Measurements from ENCODE around the gene ATP11A.

ATP11A gene

DNA sequence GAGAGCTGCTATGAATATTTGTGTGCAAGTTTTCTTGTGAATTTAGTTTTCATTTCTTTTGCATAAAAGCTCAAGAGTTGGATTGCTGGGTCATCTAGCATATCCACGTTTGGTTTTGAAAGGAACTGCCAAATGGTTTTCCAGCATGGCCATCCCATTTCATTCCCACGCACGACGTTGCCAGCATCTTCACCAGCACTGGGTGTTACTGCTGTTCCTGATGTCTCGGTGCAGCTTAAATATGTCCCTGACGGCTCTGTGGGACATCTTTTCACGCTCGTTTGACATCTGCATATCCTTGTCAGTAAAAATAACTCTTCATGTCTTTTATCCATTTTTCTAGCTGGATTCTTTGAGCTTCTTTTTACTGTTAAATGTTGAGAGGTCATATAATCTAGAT lies 123.7 kb downstream of the ATP11A start:
- no peak for DNase-seq

- DNase-seq: no peak
Measured at GRCh38 chr13:112814905-112815585, 125.2 kb downstream of the ATP11A start.

- DNase-seq: no peak
Measured at GRCh38 chr13:112815871-112816270, 126.0 kb downstream of the ATP11A start.

GRCh38 chr13:112818040-112818697 lies 128.3 kb downstream of the ATP11A start:
- no peak for DNase-seq

- no peak for DNase-seq
Measured at GRCh38 chr13:112818698-112819045, 128.8 kb downstream of the ATP11A start.

- DNase-seq: no peak
Measured at GRCh38 chr13:112819111-112819510, 129.3 kb downstream of the ATP11A start.

DNA sequence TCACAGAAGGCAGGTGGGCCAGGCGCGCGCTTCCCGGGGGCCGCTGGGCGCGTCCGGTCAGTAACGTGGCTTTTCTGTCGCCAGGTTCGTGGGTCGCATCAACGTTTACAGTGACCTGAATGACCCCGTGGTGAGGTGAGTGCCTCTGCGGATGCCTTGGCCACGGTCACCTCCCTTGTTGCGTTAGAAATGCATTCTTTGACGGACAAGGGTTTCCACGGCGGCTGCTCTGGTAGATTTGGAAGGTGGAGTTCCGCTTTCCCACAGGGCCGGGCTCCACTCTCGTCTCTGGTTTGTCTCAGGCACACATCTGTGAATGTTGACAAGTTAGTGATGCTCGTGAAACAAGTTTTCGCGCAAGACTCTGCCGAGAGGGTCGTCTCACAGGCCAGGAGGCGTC lies 130.0 kb downstream of the ATP11A start:
- no peak for DNase-seq

DNA sequence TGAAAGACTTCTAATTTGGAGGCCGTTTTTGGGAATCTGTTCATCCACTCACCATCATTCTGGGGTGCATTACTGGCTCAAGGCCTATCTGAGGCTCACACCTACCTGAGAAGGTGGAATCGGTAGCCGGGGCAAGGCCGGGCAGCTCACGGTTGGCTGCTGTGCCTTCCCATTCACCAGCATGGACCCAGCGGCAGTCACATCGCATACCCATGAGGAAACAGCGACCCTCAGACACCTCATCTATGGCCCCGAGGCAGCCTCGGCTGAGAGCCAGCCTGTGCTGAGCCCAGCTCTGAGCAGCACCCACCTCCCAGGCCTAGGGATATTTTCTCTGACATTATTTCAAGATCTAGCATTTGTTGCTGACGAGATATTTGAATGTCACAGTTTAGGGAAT lies 130.5 kb downstream of the ATP11A start:
- no peak for DNase-seq

DNA sequence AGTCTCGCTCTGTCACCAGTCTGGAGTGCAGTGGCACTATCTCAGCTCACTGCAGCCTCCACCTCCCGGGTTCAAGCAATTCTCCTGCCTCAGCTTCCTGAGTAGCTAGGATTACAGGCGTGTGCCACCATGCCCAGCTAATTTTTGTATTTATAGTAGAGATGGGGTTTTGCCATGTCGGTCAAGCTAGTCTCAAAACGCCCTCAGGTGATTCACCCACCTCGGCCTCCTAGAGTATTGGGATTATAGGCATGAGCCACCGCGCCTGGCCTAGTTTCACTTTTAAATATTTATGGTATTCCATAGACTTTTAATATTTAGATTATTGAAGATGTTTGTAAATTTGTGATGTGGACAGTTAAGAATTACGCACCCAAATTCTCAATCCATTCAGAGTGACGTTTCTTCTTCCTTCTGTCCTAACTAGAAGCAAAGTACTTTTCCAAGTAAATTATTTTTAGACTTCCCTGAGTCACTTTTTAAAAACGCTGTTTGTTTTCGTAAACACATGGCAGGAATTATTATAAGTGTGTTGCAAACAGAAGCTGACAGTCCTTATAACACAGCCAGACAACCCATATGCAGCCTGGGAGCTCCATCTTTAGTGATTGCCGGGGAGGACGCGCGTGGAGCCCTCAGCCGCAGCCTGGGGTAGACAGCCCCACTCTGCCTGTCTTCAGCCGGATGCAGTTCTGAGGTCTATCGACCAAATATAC lies 131.7 kb downstream of the ATP11A start:
- no peak for DNase-seq

- DNase-seq: no peak
Measured at GRCh38 chr13:112822851-112823250, 133.0 kb downstream of the ATP11A start.

DNA sequence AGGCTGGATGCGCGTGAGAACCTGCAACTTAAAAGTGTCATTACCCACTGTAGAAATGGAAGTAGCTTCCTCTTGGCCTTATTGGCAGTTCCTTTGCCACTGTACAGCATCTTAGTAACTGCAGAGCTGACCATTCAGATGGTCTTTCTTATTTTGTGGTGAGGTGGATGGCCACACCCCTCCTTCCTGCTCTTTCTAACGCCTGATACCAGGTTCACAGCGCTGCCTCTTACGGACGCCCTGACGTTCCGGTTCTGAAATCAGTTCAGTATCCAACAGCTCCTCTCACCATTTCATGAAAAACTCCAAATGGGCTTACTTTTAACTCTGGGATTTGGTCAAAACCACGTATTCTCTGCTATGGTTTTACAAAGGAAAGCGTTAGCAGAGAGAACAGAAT lies 134.6 kb downstream of the ATP11A start:
- no peak for DNase-seq

GRCh38 chr13:112825071-112825470 lies 135.2 kb downstream of the ATP11A start:
- DNase-seq: no peak

- DNase-seq: no peak
Measured at GRCh38 chr13:112825875-112826274, 136.0 kb downstream of the ATP11A start.

DNA sequence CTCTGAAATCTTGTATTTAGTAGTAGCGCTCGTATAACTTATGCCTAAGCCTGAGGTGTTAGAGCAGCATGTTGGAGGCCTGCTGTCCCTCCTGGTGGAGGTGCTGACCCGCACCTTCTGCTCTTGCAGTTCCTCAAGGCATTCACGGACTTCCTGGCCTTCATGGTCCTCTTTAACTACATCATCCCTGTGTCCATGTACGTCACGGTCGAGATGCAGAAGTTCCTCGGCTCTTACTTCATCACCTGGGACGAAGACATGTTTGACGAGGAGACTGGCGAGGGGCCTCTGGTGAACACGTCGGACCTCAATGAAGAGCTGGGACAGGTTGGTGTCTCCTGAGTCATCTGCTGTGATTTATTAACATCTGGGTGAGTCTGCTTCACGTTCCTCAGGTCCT lies 136.7 kb downstream of the ATP11A start:
- no peak for DNase-seq

DNA sequence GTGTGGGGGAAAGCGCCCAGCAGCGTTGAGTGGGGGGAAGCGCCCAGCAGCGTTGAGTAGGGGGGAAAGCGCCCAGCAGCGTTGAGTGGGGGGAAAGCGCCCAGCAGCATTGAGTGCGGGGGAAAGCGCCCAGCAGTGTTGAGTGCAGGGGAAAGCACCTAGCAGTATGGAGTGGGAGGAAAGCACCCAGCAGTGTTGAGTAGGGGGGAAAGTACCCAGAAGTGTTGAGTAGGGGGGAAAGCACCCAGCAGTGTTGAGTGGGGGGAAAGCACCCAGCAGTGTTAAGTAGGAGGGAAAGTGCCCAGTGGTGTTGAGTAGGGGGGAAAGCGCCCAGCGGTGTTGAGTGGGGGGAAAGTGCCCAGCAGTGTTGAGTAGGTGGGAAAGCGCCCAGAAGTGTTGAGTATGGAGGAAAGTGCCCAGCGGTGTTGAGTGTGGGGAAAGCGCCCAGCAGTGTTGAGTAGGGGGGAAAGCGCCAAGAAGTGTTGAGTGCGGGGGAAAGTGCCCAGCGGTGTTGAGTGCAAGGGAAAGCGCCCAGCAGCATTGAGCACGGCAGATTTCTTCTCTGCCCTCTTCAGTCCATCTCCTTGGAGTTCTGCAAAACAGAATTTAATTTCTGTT lies 138.4 kb downstream of the ATP11A start:
- no peak for DNase-seq

- DNase-seq: no peak
Measured at GRCh38 chr13:112828756-112829155, 138.9 kb downstream of the ATP11A start.

DNA sequence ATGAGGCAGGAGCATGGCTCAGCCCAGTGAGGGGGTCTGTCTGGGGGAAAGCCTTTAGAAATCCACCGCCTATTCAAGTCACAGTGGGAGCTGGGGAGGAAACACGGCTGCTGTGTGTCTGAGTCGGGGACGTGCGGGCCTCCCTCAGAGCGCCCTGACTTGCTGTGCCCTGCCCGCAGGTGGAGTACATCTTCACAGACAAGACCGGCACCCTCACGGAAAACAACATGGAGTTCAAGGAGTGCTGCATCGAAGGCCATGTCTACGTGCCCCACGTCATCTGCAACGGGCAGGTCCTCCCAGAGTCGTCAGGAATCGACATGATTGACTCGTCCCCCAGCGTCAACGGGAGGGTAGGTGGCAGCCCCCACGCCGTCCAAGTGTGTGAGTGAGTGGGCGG lies 141.4 kb downstream of the ATP11A start:
- DNase-seq: no peak

- no peak for DNase-seq
Measured at GRCh38 chr13:112831801-112832200, 142.0 kb downstream of the ATP11A start.

GRCh38 chr13:112832811-112833210 lies 143.0 kb downstream of the ATP11A start:
- no peak for DNase-seq

DNA sequence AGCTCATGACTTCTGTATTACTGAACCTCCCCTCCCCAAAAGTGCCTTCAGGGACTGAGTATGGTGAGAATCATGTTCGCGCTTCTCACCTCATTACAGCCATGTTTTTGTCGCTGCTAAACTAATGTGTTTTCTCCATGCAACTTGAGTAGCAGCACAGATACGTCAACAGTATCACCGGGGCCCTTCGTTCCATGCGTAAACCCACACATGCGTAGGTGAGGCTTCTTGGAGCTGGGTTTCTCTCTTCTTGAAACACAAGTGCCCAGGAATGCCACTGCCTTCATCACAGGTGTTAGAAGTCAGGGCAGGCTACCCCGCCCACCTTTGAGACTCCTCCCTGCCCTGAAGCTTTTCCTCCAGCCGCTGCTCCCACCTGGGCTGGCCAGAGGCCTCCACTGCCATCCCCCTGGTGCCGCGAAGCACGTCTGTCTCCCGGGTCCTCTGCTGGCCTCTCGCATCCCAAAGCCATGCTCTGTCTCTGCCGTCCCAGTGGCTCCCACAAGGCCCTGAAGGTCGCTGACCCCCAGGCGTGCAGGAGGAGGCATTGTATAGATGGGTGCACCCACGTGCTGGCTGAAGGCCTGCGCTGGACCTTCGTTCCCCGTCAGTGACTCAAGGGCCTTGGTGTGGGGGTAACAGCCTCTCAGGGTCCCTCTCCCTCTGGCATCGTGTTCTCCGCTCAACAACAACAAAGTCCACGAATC lies 143.9 kb downstream of the ATP11A start:
- no peak for DNase-seq

DNA sequence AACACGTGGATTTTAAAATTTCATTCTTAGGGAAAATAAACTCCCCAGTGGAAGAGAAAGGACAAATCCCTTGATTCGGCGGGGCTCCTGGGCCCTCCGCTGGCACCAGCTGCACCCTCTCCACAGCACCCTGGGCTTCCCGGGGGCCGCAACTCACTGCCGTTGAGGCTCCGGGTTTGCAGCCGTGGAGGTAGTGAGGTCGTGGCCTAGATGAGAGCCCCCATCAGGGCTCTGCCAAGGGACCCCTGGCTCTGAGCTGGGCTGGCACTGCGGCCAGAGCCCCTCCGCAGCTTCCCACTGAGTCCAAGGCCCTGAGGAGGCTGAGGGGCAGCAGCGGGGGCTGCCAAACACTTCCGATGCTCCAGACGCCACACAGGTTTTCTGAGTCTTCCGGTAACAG lies 145.5 kb downstream of the ATP11A start:
- DNase-seq: no peak

DNA sequence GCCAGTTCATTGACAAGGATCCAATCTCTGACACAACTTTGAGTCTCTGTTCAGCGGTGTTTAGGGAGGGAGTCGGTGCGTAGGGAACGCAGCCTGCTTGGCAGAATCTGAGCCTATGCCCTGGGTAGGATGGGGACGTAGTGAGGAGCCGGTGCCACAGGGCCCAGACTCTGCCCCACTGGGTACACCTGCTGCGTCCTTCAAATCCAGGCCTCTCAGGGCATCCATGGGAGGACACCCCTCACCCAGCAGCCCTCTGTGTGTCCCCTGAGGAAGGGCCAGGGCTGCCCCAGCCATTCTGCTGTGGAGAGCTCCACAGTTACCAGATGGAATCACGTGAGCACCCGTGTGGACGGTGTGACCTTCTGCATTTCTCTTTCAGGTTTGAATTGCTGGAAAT lies 146.0 kb downstream of the ATP11A start:
- no peak for DNase-seq
